ENCODE results near the gene POLA2.

Gene POLA2

GRCh38 chr11:65304110-65304509 lies 42.3 kb downstream of the POLA2 start:
- Histone ChIP-seq H3K4me3 (ENCODE audit: insufficient read length, low read depth) (no peak overlapping the region), H3K36me3 (ENCODE audit: insufficient read depth, insufficient read length, low read length) (peaks cover 48% of the 10 kb centered on the region), H3K4me1 (ENCODE audit: insufficient read depth, insufficient read length) (peaks cover 21% of the 10 kb centered on the region), H3K9me3 (ENCODE audit: insufficient read depth, low read length) (no peaks in the 10 kb centered on the region), H3K9ac (ENCODE audit: insufficient read length, low read depth) (no peak overlapping the region), H3K27me3 (ENCODE audit: insufficient read depth, insufficient read length) (no peaks in the 10 kb centered on the region)
- DNase-seq (ENCODE audit: low read depth, low spot score), result no peak
- no peak for TF ChIP-seq YY1 (IDR thresholded peaks at IDR 0.05; ENCODE audit: insufficient read depth, insufficient read length)
- TF ChIP-seq SUZ12 (IDR thresholded peaks at IDR 0.05; ENCODE audit: extremely low read depth, insufficient read depth, insufficient read length), result no peak
- TF ChIP-seq ZNF274 (IDR thresholded peaks at IDR 0.05; ENCODE audit: low read depth, low read length), result no peak

DNA sequence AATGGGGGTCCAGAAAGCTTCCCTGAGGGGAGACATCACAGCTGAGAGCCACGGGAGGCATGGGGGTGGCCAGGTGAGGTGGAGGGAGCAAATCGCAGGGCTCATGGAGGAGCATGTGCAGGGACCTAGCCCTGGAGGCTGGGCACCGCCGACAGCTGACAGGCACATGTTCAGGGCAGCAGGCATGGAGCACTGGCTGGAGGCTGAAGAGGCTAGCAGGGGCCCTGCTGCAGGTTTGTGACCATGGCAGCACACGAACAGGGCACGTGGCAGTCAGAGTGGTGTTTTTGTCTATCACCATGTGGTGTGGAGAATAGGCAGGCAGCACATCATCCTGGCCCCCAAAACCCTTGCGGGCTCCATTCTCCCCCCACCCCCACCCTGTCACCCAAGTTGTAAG lies 42.9 kb downstream of the POLA2 start:
- Histone ChIP-seq H3K9me3 (ENCODE audit: insufficient read depth, low read length) (no peaks in the 10 kb centered on the region), H3K36me3 (ENCODE audit: insufficient read depth, insufficient read length, low read length) (peaks cover 43% of the 10 kb centered on the region), H3K4me1 (ENCODE audit: insufficient read depth, insufficient read length) (peaks cover 21% of the 10 kb centered on the region), H3K27me3 (ENCODE audit: insufficient read depth, insufficient read length) (no peaks in the 10 kb centered on the region), H3K4me3 (ENCODE audit: insufficient read length, low read depth) (no peak overlapping the region), H3K9ac (ENCODE audit: insufficient read length, low read depth) (no peak overlapping the region)
- no peak for DNase-seq (ENCODE audit: low read depth, low spot score)
- TF ChIP-seq SUZ12 (IDR thresholded peaks at IDR 0.05; ENCODE audit: extremely low read depth, insufficient read depth, insufficient read length) (no peak), ZNF274 (IDR thresholded peaks at IDR 0.05; ENCODE audit: low read depth, low read length) (no peak), YY1 (IDR thresholded peaks at IDR 0.05; ENCODE audit: insufficient read depth, insufficient read length) (no peak)

GRCh38 chr11:65305501-65306268 lies 43.9 kb downstream of the POLA2 start:
- no peak for TF ChIP-seq SUZ12 (IDR thresholded peaks at IDR 0.05; ENCODE audit: extremely low read depth, insufficient read depth, insufficient read length)
- TF ChIP-seq YY1 (IDR thresholded peaks at IDR 0.05; ENCODE audit: insufficient read depth, insufficient read length), result no peak
- TF ChIP-seq ZNF274 (IDR thresholded peaks at IDR 0.05; ENCODE audit: low read depth, low read length), result no peak
- Histone ChIP-seq H3K9ac (ENCODE audit: insufficient read length, low read depth) (no peak overlapping the region), H3K4me3 (ENCODE audit: insufficient read length, low read depth) (no peak overlapping the region), H3K36me3 (ENCODE audit: insufficient read depth, insufficient read length, low read length) (peaks cover 36% of the 10 kb centered on the region), H3K9me3 (ENCODE audit: insufficient read depth, low read length) (no peaks in the 10 kb centered on the region), H3K27me3 (ENCODE audit: insufficient read depth, insufficient read length) (no peaks in the 10 kb centered on the region), H3K4me1 (ENCODE audit: insufficient read depth, insufficient read length) (peaks cover 30% of the 10 kb centered on the region)
- no peak for DNase-seq (ENCODE audit: low read depth, low spot score)

DNA sequence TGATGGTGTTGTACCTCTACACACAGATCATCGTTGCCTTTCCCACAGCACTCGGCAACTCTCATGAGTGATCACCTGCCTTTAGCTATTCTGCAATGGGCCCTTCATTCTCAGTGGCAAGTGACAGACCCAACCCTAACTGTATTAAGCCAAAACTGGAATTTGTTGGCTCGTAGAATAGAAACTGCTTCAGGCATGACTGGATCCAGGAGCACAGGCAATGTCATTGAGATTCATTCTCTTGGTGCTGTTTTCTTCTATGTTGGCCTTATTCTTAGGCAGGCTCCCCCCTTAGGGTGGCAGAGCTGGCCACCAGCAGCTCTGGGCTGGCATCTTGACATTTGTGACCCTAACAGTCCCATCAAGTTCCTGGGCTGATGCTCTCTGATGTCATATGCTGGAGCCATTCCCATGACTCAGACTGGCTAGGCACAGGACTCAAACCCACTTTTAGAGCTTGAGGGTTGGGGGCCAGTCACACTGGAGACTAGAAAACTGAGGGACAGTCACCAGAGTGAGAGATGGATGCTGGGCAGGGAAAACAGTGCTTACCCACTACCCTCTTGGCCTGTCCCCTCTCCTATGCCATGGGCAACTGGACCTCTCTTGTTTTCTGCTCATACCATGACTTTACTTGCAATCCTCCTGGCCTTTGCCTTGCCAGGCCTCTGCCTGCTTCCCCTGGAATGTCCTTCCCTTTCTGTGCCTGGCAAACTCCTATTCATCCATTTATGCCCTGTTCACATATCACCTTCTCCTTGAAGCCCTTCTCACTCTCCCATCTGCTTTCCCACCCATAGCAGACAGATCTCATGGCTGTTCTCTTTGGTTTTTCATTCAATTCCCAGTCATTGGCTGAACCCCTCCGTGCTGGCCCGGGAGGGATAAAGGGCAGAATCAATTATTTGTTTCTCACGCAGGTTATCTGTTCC lies 45.8 kb downstream of the POLA2 start:
- H3K4me3 ChIP-seq (ENCODE audit: insufficient read length, low read depth), result no peak overlapping the region
- peaks cover 22% of the 10 kb centered on the region for H3K4me1 ChIP-seq (ENCODE audit: insufficient read depth, insufficient read length)
- H3K27me3 ChIP-seq (ENCODE audit: insufficient read depth, insufficient read length), result no peaks in the 10 kb centered on the region
- DNase-seq (ENCODE audit: low read depth, low spot score), result no peak
- no peak overlapping the region for H3K9ac ChIP-seq (ENCODE audit: insufficient read length, low read depth)
- TF ChIP-seq YY1 (IDR thresholded peaks at IDR 0.05; ENCODE audit: insufficient read depth, insufficient read length), result no peak
- no peak for TF ChIP-seq SUZ12 (IDR thresholded peaks at IDR 0.05; ENCODE audit: extremely low read depth, insufficient read depth, insufficient read length)
- no peak for TF ChIP-seq ZNF274 (IDR thresholded peaks at IDR 0.05; ENCODE audit: low read depth, low read length)
- no peaks in the 10 kb centered on the region for H3K9me3 ChIP-seq (ENCODE audit: insufficient read depth, low read length)
- peaks cover 30% of the 10 kb centered on the region for H3K36me3 ChIP-seq (ENCODE audit: insufficient read depth, insufficient read length, low read length)

GRCh38 chr11:65308281-65308891 lies 46.6 kb downstream of the POLA2 start:
- TF ChIP-seq YY1 (IDR thresholded peaks at IDR 0.05; ENCODE audit: insufficient read depth, insufficient read length), result no peak
- H3K9ac ChIP-seq (ENCODE audit: insufficient read length, low read depth), result no peak overlapping the region
- H3K27me3 ChIP-seq (ENCODE audit: insufficient read depth, insufficient read length), result peaks cover 4% of the 10 kb centered on the region
- H3K4me1 ChIP-seq (ENCODE audit: insufficient read depth, insufficient read length), result peaks cover 22% of the 10 kb centered on the region
- peaks cover 24% of the 10 kb centered on the region for H3K36me3 ChIP-seq (ENCODE audit: insufficient read depth, insufficient read length, low read length)
- no peaks in the 10 kb centered on the region for H3K9me3 ChIP-seq (ENCODE audit: insufficient read depth, low read length)
- DNase-seq (ENCODE audit: low read depth, low spot score), result no peak
- no peak overlapping the region for H3K4me3 ChIP-seq (ENCODE audit: insufficient read length, low read depth)

DNA sequence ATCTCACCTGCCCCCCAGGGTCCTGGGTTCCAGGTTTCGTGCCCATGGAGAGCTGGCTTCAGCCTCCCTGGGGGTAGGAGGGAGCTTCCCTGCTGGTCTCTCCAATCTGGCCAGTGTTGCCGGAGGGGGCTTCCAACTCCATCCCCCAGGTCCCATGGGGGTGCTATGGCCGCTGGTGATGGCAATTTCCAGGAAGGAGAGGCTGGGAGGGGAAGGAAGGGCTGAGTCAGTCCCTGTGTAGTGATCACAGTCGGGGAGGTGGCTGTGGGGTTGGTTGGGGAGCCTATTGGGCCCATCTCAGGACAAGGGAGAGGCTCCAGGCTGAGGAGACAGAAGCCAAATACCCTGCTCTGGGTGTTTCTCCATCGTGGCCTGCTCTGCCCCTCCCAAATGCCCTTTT lies 47.2 kb downstream of the POLA2 start:
- DNase-seq (ENCODE audit: low read depth, low spot score), result no peak
- TF ChIP-seq SUZ12 (IDR thresholded peaks at IDR 0.05; ENCODE audit: extremely low read depth, insufficient read depth, insufficient read length) (no peak), ZNF274 (IDR thresholded peaks at IDR 0.05; ENCODE audit: low read depth, low read length) (no peak), YY1 (IDR thresholded peaks at IDR 0.05; ENCODE audit: insufficient read depth, insufficient read length) (no peak)
- H3K4me3 ChIP-seq (ENCODE audit: insufficient read length, low read depth), result no peak overlapping the region
- H3K4me1 ChIP-seq (ENCODE audit: insufficient read depth, insufficient read length), result peaks cover 27% of the 10 kb centered on the region
- peaks cover 10% of the 10 kb centered on the region for H3K27me3 ChIP-seq (ENCODE audit: insufficient read depth, insufficient read length)
- no peak overlapping the region for H3K9ac ChIP-seq (ENCODE audit: insufficient read length, low read depth)
- no peaks in the 10 kb centered on the region for H3K9me3 ChIP-seq (ENCODE audit: insufficient read depth, low read length)
- peaks cover 18% of the 10 kb centered on the region for H3K36me3 ChIP-seq (ENCODE audit: insufficient read depth, insufficient read length, low read length)

DNA sequence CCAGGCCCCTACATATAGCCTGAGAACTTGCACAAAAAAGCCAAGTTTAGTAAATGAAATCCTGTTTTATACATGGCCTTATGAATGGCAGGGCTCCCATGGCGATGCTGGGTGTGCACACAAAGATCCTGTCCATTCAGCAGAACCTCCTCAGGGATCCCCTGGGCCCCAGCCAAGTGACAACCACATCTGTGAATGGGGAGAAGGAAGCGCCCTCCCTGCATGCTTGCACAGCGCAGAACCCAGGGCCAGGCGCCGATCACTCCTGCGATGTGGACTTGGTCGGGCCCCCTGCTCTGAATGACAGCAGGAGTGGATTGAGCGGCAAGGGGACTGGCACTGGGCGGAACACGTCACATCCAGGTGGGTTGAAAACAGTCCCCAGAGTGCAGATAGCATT lies 48.5 kb downstream of the POLA2 start:
- H3K36me3 ChIP-seq (ENCODE audit: insufficient read depth, insufficient read length, low read length), result peaks cover 7% of the 10 kb centered on the region
- TF ChIP-seq ZNF274 (IDR thresholded peaks at IDR 0.05; ENCODE audit: low read depth, low read length), result no peak
- no peak for TF ChIP-seq YY1 (IDR thresholded peaks at IDR 0.05; ENCODE audit: insufficient read depth, insufficient read length)
- no peak for TF ChIP-seq SUZ12 (IDR thresholded peaks at IDR 0.05; ENCODE audit: extremely low read depth, insufficient read depth, insufficient read length)
- no peak overlapping the region for H3K4me3 ChIP-seq (ENCODE audit: insufficient read length, low read depth)
- H3K9ac ChIP-seq (ENCODE audit: insufficient read length, low read depth), result peak overlapping the region; percentile 37
- DNase-seq (ENCODE audit: low read depth, low spot score), result no peak
- H3K27me3 ChIP-seq (ENCODE audit: insufficient read depth, insufficient read length), result peaks cover 15% of the 10 kb centered on the region
- no peaks in the 10 kb centered on the region for H3K9me3 ChIP-seq (ENCODE audit: insufficient read depth, low read length)
- H3K4me1 ChIP-seq (ENCODE audit: insufficient read depth, insufficient read length), result peaks cover 29% of the 10 kb centered on the region
